SH-SY5Y (cell line): Measurements from ENCODE around the gene TLX2.

Experiments used
- GATA2 ChIP-seq: IDR thresholded peaks from 2 replicates; pipeline ENCODE4 v1.6.1; 2011; ENCODE audit warnings: mild to moderate bottlenecking, low read depth, low read length
- GATA3 ChIP-seq: IDR thresholded peaks from 2 replicates; pipeline ENCODE4 v1.6.1; 2011; ENCODE audit warnings: low read depth, mild to moderate bottlenecking, low read length, moderate library complexity

DNA sequence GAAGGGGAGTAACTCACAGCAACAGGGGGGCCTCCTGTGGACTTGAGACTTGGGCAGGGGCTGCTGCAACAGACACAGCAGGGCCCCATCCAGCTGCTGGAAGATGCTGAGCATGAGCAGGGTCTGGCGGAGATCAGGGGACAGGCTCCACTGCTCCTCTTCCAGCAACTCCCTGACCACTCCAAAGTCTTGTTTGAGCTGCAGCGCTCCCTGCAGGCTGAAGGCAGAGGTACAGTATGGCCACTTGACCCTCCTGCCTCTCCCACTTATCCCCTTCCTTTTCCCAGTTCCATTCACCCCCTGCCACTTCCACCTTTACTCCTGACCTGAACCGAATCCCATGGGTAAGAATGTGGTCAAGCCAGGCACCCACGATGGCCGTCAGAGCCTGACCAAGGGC lies 39.4 kb upstream of the TLX2 start:
- TF ChIP-seq GATA2 (no peak), GATA3 (no peak)
